ENCODE measurements around the gene GDPD4. TPM values are rescaled to one million over a fixed set of nuclear protein-coding genes. Genes with fewer than 3 reads are reported as not detected.

The GDPD4 gene
- total RNA-seq, 2 experiments from 2014 or later, result not detected

GRCh38 chr11:77193167-77193566 is 108.3 kb downstream of the GDPD4 start:
- DNase-seq (no peak), ATAC-seq (no peak)
- Mint-ChIP-seq H3K27ac (no peak overlapping the region), H3K4me3 (no peak overlapping the region), H3K9me3 (no peaks in the 10 kb centered on the region), H3K27me3 (no peaks in the 10 kb centered on the region), H3K4me1 (ENCODE audit: low read depth) (no peaks in the 10 kb centered on the region), H3K36me3 (ENCODE audit: low read depth) (no peaks in the 10 kb centered on the region)
- CTCF ChIA-PET, result interaction anchor here (0.8 to 1.9 kb wide), 4 partner anchors 13 to 357 kb away, joined by 3 to 13 read pairs (median 6); no protein-coding TSS in a partner anchor
- intact Hi-C loops (cut with micrococcal nuclease), result loop anchor here (5.0 kb wide), 1 partner anchor 354 kb away; no protein-coding TSS in a partner anchor
- POLR2A ChIA-PET, result no interaction called here
- no peak for TF ChIP-seq CTCF (IDR thresholded peaks at IDR 0.05)

- ATAC-seq (peak; percentile 84), DNase-seq (peak; percentile 82)
- intact Hi-C loops (cut with micrococcal nuclease), result loop anchor here (5.0 kb wide), 1 partner anchor 355 kb away; no protein-coding TSS in a partner anchor
- no peak overlapping the region for H3K4me3 Mint-ChIP-seq
- ChIA-PET CTCF (interaction anchor here (0.8 to 1.2 kb wide), 3 partner anchors 14 to 358 kb away, joined by 3 to 8 read pairs (median 5); no protein-coding TSS in a partner anchor), POLR2A (no interaction called here)
- no peaks in the 10 kb centered on the region for H3K4me1 Mint-ChIP-seq (ENCODE audit: low read depth)
- no peak overlapping the region for H3K27ac Mint-ChIP-seq
- TF ChIP-seq CTCF (IDR thresholded peaks at IDR 0.05), result peak; percentile 75
- no peaks in the 10 kb centered on the region for H3K9me3 Mint-ChIP-seq
- H3K27me3 Mint-ChIP-seq, result no peaks in the 10 kb centered on the region
- H3K36me3 Mint-ChIP-seq (ENCODE audit: low read depth), result no peaks in the 10 kb centered on the region
Observed at GRCh38 chr11:77191823-77192495, 109.5 kb downstream of the GDPD4 start.

GRCh38 chr11:77191429-77191822 is 110.1 kb downstream of the GDPD4 start:
- H3K27me3 Mint-ChIP-seq, result no peaks in the 10 kb centered on the region
- TF ChIP-seq CTCF (IDR thresholded peaks at IDR 0.05), result no peak
- CTCF ChIA-PET, result interaction anchor here (1.6 to 9.0 kb wide), 2 partner anchors 64 to 357 kb away, joined by 4 to 176 read pairs; partner anchors contain the start of gene MYO7A

GRCh38 chr11:77190331-77191075 is 111.0 kb downstream of the GDPD4 start:
- no peaks in the 10 kb centered on the region for H3K36me3 Mint-ChIP-seq (ENCODE audit: low read depth)
- H3K9me3 Mint-ChIP-seq, result no peaks in the 10 kb centered on the region
- no peak for DNase-seq
- H3K4me1 Mint-ChIP-seq (ENCODE audit: low read depth), result no peaks in the 10 kb centered on the region
- ChIA-PET CTCF (interaction anchor here (1.6 to 9.0 kb wide), 2 partner anchors 63 to 357 kb away, joined by 4 to 176 read pairs; partner anchors contain the start of gene MYO7A), POLR2A (no interaction called here)
- intact Hi-C loops (cut with micrococcal nuclease), result loop anchor here (5.0 kb wide), 1 partner anchor 357 kb away; no protein-coding TSS in a partner anchor
- TF ChIP-seq CTCF (IDR thresholded peaks at IDR 0.05), result no peak
- no peaks in the 10 kb centered on the region for H3K27me3 Mint-ChIP-seq
- H3K4me3 Mint-ChIP-seq, result no peak overlapping the region
- no peak for ATAC-seq
- no peak overlapping the region for H3K27ac Mint-ChIP-seq

More at GRCh38 chr11:77191429-77191822, 110.1 kb downstream of the GDPD4 start:
- POLR2A ChIA-PET, result no interaction called here
- no peak overlapping the region for H3K27ac Mint-ChIP-seq
- ATAC-seq (no peak), DNase-seq (no peak)
- no peaks in the 10 kb centered on the region for H3K9me3 Mint-ChIP-seq
- no peak overlapping the region for H3K4me3 Mint-ChIP-seq
- intact Hi-C loops (cut with micrococcal nuclease), result loop anchor here (5.0 kb wide), 1 partner anchor 356 kb away; no protein-coding TSS in a partner anchor
- H3K36me3 Mint-ChIP-seq (ENCODE audit: low read depth), result no peaks in the 10 kb centered on the region
- H3K4me1 Mint-ChIP-seq (ENCODE audit: low read depth), result no peaks in the 10 kb centered on the region
